Left renal cortex interstitium (tissue), 4 donors: ENCODE measurements around the gene RGS7. TPM values are rescaled to one million over a fixed set of nuclear protein-coding genes. Genes with fewer than 3 reads are reported as not detected.
"Not testable (repeated sequence)": the region's sequence is repeated elsewhere in the genome, so short reads cannot be mapped to it uniquely, and the experiment has no call there.

ENCODE experiments used
- DNase-seq, 4 donors: peaks; one replicate each; pipeline ENCODE4 v3.0.0-alpha.2; 2013; ENCODE audit warnings: low read depth in 4 of 4, low spot score in 2 of 4, missing footprints in 1 of 4
- polyA plus RNA-seq, 4 donors: library from polyadenylated mRNA; unstranded; fragments of 120-200 nt; gene quantifications; one replicate each; pipeline ENCODE4 v1.2.1, GENCODE V29; 2013; ENCODE audit not compliant: insufficient read length in 4 of 4

RGS7 gene
- polyA plus RNA-seq, 4 donors, result 4.9 to 6.4 (median 6.0) TPM

GRCh38 chr1:241007668-241008067 lies 349.3 kb downstream of the RGS7 start:
- no peak for DNase-seq

- no peak for DNase-seq
Measured at GRCh38 chr1:240999826-241000225, 357.2 kb downstream of the RGS7 start.

GRCh38 chr1:240998441-240999015 lies 358.5 kb downstream of the RGS7 start:
- DNase-seq, result no peak

GRCh38 chr1:240998024-240998423 lies 359.0 kb downstream of the RGS7 start:
- DNase-seq, result no peak

- no peak for DNase-seq
Measured at GRCh38 chr1:240993004-240993403, 364.0 kb downstream of the RGS7 start.

- DNase-seq, result no peak
Measured at GRCh38 chr1:240991230-240991629, 365.8 kb downstream of the RGS7 start.

- no peak for DNase-seq
Measured at GRCh38 chr1:240987928-240988327, 369.1 kb downstream of the RGS7 start.

- no peak for DNase-seq
Measured at GRCh38 chr1:240985081-240985480, 371.9 kb downstream of the RGS7 start.

GRCh38 chr1:240980342-240980741 lies 376.7 kb downstream of the RGS7 start:
- no peak for DNase-seq

GRCh38 chr1:240976685-240977084 lies 380.3 kb downstream of the RGS7 start:
- DNase-seq, result no peak

- no peak for DNase-seq
Measured at GRCh38 chr1:240973875-240974274, 383.1 kb downstream of the RGS7 start.

- not testable (repeated sequence) for DNase-seq
Measured at GRCh38 chr1:240972059-240972458, 384.9 kb downstream of the RGS7 start.

- no peak for DNase-seq
Measured at GRCh38 chr1:240970253-240970652, 386.8 kb downstream of the RGS7 start.

- no peak for DNase-seq
Measured at GRCh38 chr1:240968864-240969263, 388.1 kb downstream of the RGS7 start.

GRCh38 chr1:240967070-240967724 lies 389.8 kb downstream of the RGS7 start:
- DNase-seq, result no peak

GRCh38 chr1:240965581-240966091 lies 391.4 kb downstream of the RGS7 start:
- DNase-seq, result no peak

- no peak for DNase-seq
Measured at GRCh38 chr1:240962086-240962485, 394.9 kb downstream of the RGS7 start.

GRCh38 chr1:240956424-240956823 lies 400.6 kb downstream of the RGS7 start:
- DNase-seq, result no peak

- DNase-seq, result no peak
Measured at GRCh38 chr1:240956020-240956419, 401.0 kb downstream of the RGS7 start.

GRCh38 chr1:240947438-240948224 lies 409.4 kb downstream of the RGS7 start:
- DNase-seq, result no peak

- no peak for DNase-seq
Measured at GRCh38 chr1:240946926-240947325, 410.1 kb downstream of the RGS7 start.

GRCh38 chr1:240942901-240943300 lies 414.1 kb downstream of the RGS7 start:
- no peak for DNase-seq
